AG08395 (cell line): ENCODE results near the gene ZNF501.

Experiments used
- DNase-seq: peaks from one replicate; pipeline ENCODE4 v3.0.0; 2012; ENCODE audit warnings: mixed read lengths, low spot score

ZNF501 gene

GRCh38 chr3:44729384-44729910 is at the start of gene ZNF501:
ZNF501 (plus strand) TSS chr3:44729635; CDS start chr3:44734422, 4,787 bp downstream.
- peak; percentile 92 for DNase-seq

- no peak for DNase-seq
Observed at GRCh38 chr3:44680921-44681455, 48.4 kb upstream of the ZNF501 start.

- peak; percentile 60 for DNase-seq
Observed at GRCh38 chr3:44682182-44682896, 47.1 kb upstream of the ZNF501 start.

- peak; percentile 70 for DNase-seq
Observed at GRCh38 chr3:44685128-44685800, 44.2 kb upstream of the ZNF501 start.

- no peak for DNase-seq
Observed at GRCh38 chr3:44687898-44688297, 41.5 kb upstream of the ZNF501 start.

GRCh38 chr3:44712455-44713075 is 16.9 kb upstream of the ZNF501 start, which contains the start of gene ZNF502:
ZNF502 (plus strand) TSS chr3:44712660; CDS start chr3:44720262, 7,602 bp downstream.
- DNase-seq = peak; percentile 92

GRCh38 chr3:44721231-44722102 is 8.0 kb upstream of the ZNF501 start:
- no peak for DNase-seq

GRCh38 chr3:44722103-44722401 is 7.4 kb upstream of the ZNF501 start:
- DNase-seq = no peak

- no peak for DNase-seq
Observed at GRCh38 chr3:44734646-44735168, 5.3 kb downstream of the ZNF501 start.

- peak; percentile 2 for DNase-seq
Observed at GRCh38 chr3:44761101-44761423, 31.6 kb downstream of the ZNF501 start.

GRCh38 chr3:44761424-44762169 is 32.2 kb downstream of the ZNF501 start, which contains the start of the genes KIAA1143 and KIF15:
KIAA1143 (minus strand) TSS chr3:44761619; CDS start chr3:44761602, 17 bp downstream.
KIF15 (plus strand) TSS chr3:44761794; CDS start chr3:44761866, 72 bp downstream.
- peak; percentile 98 for DNase-seq

- peak; percentile 10 for DNase-seq
Observed at GRCh38 chr3:44762170-44762677, 32.8 kb downstream of the ZNF501 start.

GRCh38 chr3:44762690-44763089 is 33.3 kb downstream of the ZNF501 start:
- DNase-seq = no peak

GRCh38 chr3:44764248-44764647 is 34.8 kb downstream of the ZNF501 start:
- no peak for DNase-seq

GRCh38 chr3:44771424-44772098 is 42.1 kb downstream of the ZNF501 start:
- DNase-seq = no peak

GRCh38 chr3:44772099-44772442 is 42.6 kb downstream of the ZNF501 start:
- DNase-seq = no peak

- DNase-seq = no peak
Observed at GRCh38 chr3:44782891-44783290, 53.5 kb downstream of the ZNF501 start.
